D721Med (cell line): Measurements from ENCODE around the gene HAUS6.

Experiments
- DNase-seq: peaks from one replicate; pipeline ENCODE4 v3.0.0; 2011; ENCODE audit warnings: low spot score; ENCODE audit not compliant: insufficient read length
- FAIRE-seq: peaks from 2 replicates; lab custom pipeline; 2011; peaks lifted over from hg19 to GRCh38; lab: Jason Lieb, UNC
- TF ChIP-seq, protein P1 (sequence below): IDR thresholded peaks from 2 replicates; pipeline ENCODE4 v1.5.1; 2012; ENCODE audit warnings: mild to moderate bottlenecking, control low read depth; ENCODE audit not compliant: insufficient read depth; ENCODE audit errors: missing control alignments

Gene HAUS6

DNA sequence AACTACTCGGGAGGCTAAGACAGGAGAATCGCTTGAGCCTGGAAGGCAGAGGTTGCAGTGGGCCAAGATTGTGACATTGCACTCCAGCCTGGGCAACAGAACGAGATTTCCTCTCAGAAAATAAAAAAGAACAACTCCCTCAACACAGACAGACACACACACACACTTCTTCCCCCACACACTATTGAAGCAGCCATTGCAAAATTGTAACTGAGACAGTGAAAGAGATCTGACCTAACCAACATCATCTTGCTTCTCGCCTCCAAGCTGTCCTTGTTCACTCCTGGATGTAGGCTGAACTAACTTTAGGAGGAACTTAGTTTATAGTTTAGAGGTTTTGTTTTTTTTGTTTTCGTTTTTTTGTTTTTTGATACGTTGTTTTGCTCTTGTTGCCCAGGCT, 37.6 kb upstream of the HAUS6 start:
- TF ChIP-seq, protein P1, sequence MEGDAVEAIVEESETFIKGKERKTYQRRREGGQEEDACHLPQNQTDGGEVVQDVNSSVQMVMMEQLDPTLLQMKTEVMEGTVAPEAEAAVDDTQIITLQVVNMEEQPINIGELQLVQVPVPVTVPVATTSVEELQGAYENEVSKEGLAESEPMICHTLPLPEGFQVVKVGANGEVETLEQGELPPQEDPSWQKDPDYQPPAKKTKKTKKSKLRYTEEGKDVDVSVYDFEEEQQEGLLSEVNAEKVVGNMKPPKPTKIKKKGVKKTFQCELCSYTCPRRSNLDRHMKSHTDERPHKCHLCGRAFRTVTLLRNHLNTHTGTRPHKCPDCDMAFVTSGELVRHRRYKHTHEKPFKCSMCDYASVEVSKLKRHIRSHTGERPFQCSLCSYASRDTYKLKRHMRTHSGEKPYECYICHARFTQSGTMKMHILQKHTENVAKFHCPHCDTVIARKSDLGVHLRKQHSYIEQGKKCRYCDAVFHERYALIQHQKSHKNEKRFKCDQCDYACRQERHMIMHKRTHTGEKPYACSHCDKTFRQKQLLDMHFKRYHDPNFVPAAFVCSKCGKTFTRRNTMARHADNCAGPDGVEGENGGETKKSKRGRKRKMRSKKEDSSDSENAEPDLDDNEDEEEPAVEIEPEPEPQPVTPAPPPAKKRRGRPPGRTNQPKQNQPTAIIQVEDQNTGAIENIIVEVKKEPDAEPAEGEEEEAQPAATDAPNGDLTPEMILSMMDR, result no peak
- FAIRE-seq (no peak), DNase-seq (no peak)

DNA sequence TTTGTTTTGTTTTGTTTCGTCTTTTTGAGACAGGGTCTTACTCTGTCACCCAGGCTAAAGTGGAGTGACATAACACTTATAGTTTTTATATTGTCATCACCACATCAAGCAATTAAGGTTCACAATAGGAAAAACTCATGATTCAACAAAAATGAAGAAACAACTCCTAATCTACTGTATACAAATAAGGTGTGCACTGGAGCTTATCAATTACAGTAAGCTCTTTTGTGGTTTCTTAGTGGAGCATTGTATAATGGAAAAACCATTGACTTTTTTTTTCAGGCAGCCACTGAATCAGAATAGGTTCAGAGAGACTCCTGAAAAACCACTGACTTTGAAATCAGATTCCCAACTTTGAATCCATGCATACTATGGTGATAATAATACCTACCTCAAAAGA, 35.4 kb upstream of the HAUS6 start:
- DNase-seq (no peak), FAIRE-seq (no peak)
- TF ChIP-seq, protein P1, result no peak

DNA sequence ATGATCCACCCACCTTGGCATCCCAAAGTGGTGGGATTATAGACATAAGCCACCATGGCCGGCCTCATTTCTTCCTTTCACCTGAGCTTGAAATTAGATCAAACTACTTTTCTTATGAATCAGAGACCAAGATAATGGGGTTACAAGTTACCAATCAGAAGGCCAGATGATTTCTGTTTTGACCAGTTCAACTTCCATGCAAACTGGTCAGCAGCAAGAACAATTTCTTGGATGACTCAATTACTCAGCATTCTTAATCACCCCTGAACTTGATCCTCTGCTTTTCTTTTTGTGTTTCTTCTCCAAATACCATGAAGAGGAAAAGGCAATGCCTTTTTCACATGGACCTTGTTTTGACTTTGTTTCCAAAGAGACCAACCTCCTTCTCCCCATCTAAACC, 34.6 kb upstream of the HAUS6 start:
- DNase-seq, result no peak
- TF ChIP-seq, protein P1, result no peak
- no peak for FAIRE-seq

DNA sequence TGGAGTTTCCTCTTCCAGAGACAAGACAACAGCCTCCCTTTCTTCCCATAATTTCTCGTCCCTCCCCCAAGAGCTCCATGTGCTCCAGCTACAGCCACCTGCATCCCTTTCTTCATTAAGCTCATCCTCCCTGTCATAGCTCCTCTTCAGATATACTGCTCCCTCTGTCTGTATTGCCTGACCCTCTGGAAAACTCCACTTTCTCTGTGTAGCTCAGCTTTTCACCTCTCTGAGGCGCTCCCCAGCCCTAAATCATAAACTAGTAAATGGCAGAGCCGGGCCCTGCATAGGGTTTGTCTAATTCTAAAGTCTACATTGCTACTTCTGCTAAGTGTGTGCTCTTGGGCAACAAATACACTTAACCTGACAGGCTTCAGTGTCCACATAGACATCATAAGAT, 33.4 kb upstream of the HAUS6 start:
- FAIRE-seq, result no peak
- no peak for DNase-seq
- TF ChIP-seq, protein P1, result no peak

DNA sequence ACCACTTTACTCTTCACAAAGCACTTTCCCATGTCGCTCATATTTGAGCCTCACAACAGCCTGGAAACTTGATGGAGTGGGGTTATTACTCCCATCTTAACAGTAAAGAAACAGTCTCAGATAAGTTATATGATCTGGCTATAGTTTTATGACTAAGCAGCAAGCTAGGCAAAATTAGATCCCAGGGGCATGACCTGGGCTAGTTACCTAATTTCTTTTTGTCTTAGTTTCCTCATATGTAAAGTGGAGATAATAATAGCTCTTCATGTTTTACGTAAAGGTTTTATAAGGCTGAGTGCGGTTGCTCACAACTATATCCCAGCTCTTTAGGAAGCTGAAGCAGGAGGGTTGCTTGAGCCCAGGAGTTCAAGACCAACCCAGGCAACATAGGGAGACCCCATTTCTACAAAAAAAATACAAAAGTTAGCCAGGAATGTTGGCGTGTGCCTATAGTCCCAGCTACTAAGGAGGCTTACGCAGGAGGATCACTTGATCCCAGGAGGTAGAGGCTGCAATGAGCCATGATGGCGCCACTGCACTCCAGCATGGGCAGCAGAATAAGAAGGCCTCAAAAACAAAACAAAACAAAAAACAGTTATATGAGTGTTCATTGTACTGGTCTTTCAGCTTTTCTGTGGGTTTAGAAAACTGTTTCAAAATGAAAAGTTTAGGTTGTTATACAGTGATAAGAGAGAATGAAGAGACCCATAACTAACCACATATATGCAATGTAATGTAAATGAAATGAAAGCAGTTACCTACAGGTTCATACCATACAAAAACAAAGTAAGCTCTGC, 31.0 kb upstream of the HAUS6 start:
- no peak for FAIRE-seq
- TF ChIP-seq, protein P1, result no peak

DNA sequence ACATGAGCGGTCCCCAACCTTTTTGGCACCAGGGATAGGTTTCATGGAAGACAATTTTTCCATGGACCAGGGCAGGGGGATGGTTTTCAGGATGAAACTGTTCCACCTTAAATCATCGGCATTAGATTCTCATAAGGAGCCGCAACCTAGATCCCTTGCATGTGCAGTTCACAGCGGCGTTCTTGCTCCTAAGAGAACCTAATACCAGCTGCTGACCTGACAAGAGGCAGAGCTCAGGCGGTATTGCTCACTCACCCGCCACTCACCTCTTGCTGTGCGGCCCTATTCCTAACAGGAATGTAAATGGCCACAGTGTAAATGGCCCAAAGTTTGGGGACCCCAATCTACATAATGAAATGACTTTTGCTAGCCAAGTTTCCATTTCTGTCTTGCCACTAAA, 27.7 kb upstream of the HAUS6 start:
- DNase-seq, result no peak
- no peak for FAIRE-seq
- TF ChIP-seq, protein P1, result no peak

More for the DNA sequence above, 31.0 kb upstream of the HAUS6 start:
- DNase-seq, result no peak

DNA sequence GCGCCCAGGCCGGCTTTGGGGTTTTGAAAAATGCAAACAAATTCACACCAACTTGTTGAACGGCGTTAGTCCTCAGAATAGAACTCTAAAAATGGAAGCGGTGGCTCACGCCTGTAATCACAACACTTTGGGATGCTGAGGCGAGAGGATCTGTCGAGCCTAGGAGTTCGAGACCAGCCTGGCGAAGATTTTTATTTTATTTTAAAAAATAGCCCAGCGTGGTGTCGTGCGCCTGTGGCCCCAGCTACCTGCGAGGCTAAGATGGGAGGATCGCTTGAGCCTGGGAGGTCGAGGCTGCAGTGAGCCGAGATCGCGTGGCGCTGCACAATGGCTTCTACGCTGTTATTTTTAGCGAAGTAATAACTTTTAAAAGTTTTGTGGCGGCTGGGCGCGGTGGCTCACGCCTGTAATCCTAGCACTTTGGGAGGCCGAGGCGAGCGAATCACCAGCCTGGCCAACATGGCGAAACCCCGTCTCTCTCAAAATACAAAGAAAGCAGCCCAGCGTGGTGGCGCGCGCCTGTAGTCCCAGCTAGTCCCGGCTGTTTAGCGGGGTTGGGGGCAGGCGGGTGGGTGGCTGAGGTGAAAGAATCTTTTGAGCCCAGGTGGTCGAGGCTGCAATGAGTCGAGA, 25.3 kb upstream of the HAUS6 start:
- TF ChIP-seq, protein P1, result no peak
- FAIRE-seq, result no peak
- DNase-seq, result no peak
